Sigmoid colon (tissue), 4 donors: ENCODE data around the gene RIPOR3.

Experiments used
- CTCF ChIP-seq, 4 experiments: fragments of 450-650 bp in 3 of 4; fragments of 200-600 bp in 1 of 4; IDR thresholded peaks; one replicate each; pipeline ENCODE4 v1.5.1; 2016 to 2019; ENCODE audit warnings: antibody characterized with exemption in 4 of 4, mild to moderate bottlenecking in 3 of 4, moderate library complexity in 2 of 4
- POLR2A ChIP-seq, 2 donors: fragments of 450-650 bp; IDR thresholded peaks; one replicate each; pipeline ENCODE4 v1.6.1; 2016; ENCODE audit warnings: antibody characterized with exemption in 2 of 2, mild to moderate bottlenecking in 2 of 2, moderate library complexity in 2 of 2
- POLR2AphosphoS5 ChIP-seq, 4 donors: sonication (generic); formaldehyde crosslinking; IDR thresholded peaks; one replicate each; pipeline ENCODE4 v1.6.1; 2017; ENCODE audit warnings: antibody characterized with exemption in 4 of 4

DNA sequence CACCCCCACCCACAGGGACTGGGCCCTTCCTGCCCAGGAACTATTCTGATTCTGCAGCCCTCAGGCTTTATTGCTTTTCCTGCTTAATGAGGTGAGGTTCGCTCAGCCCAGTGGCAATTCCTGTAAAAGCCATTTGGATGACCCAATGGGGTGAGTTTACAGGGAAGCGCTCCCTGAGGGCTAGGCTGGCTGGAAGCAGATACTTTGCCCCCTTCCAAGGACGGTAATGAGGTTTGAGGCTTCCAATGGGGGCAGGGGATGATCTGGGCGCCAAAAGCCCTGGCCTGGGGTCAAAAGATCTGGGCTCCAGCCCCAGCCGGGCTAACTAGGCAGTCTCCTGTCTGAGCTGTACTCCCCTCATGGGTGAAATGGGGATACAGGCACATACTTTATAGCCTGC, 41.8 kb downstream of the RIPOR3 start:
- no peak for TF ChIP-seq CTCF (IDR thresholded peaks at IDR 0.05)
- no peak for TF ChIP-seq POLR2A (IDR thresholded peaks at IDR 0.05)
- no peak for TF ChIP-seq POLR2AphosphoS5 (IDR thresholded peaks at IDR 0.05)
